GM23248 (cell line): ENCODE results near the gene ZNF853.
"Not testable (repeated sequence)": the region's sequence is repeated elsewhere in the genome, so short reads cannot be mapped to it uniquely, and the experiment has no call there.

Experiments
- EZH2 ChIP-seq: fragments of 200-600 bp; sonication (generic); IDR thresholded peaks from 2 replicates; pipeline ENCODE4 v1.6.1; 2018; ENCODE audit warnings: antibody characterized with exemption, mild to moderate bottlenecking; ENCODE audit not compliant: insufficient read depth, poor library complexity, severe bottlenecking
- EZH2phosphoT487 ChIP-seq: fragments of 200-600 bp; sonication (generic); IDR thresholded peaks from 2 replicates; pipeline ENCODE4 v1.6.1; 2018; ENCODE audit warnings: antibody characterized with exemption, moderate library complexity, mild to moderate bottlenecking, low read depth; ENCODE audit not compliant: insufficient read depth

- TF ChIP-seq EZH2phosphoT487, EZH2: not testable (repeated sequence)
These were observed 38.5 kb upstream of the ZNF853 start for GRCh38 chr7:6576867-6577368.
